A549 treated with CpdA at 1 μM for 4 hours (cell line): Measurements from ENCODE around the gene AKR1C8. TPM values are rescaled to one million over a fixed set of nuclear protein-coding genes. Genes with fewer than 3 reads are reported as not detected.

Experiments
- total RNA-seq: library from RNA; stranded (reverse); fragments of 200-300 nt; extraction: Qiagen RNA extraction; gene quantifications from 5 replicates; pipeline ENCODE4 v1.2.3, GENCODE V29; 2022; ENCODE audit warnings: low read depth

The AKR1C8 gene
- 0.19 to 0.31 TPM in 2 of 5 replicates, not detected in the others for total RNA-seq

DNA sequence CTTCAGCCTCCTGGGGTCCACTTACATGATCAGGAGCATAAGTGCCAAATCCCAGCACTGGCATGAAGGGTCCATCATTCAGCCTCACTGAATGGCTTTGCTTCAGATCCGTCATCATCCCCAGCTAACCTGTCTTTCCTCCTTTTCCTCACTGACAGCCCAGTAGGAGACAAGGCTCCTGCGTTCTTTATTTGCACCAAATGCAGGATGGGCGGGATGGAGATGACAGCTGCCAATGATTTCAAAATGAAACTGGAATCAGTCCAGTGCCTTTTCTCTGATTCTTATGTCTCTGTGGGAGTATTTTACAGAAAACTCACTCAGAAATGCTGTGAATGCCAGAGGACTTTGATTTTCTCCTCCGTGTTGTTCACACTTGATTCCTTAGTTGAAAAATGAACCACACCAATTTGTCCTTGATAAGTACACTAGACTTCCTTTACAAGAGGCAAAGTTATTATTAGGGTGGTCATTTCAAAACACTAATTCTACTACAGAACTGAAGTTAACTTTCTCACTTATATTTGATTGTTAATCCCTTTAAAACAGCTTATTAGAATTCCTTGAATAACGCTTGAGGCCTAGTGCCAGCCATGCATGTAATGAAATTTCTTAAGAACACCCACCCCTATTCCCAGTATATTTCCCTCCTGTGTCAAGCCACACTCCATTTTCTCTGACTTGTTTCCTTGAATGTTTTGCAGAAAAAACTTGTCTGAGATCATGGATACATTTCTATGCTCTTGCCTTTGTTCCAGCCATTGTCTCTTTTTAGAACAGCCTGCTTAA, at the start of gene AKR1C8:
Gene AKR1C8 (minus strand): TSS at position 164 of the 789 bp plus-strand sequence. CDS start 46 bp downstream, at position 118.

DNA sequence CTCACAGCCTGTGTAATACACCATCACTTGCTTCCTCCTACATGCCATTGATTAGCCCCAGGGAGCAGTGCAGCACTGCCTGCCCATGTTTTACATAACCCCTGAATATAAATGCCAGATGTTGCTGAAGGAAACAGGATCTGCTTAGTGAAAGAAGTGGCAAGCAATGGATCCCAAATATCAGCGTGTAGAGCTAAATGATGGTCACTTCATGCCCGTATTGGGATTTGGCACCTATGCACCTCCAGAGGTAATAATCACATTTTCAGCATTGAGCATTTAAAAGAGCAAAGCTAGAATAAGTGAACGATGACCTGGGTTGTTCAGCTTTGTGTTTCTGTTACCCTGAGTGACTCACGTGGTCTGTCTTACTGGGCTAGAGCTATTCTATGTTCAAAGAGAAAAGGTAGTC, 11.8 kb upstream of the AKR1C8 start, which contains the start of gene AKR1C4:
Gene AKR1C4 (plus strand): TSS at position 136 of the 412 bp plus-strand sequence. CDS start 31 bp downstream, at position 167.

Other genes starting within 250 kb of the AKR1C8 start
- gene AKR1C1, start 221.7 kb downstream of the AKR1C8 start, total RNA-seq: 467 to 623 TPM (median 597 TPM) in 5 replicates
- gene AKR1C2, start 181.3 kb downstream of the AKR1C8 start, total RNA-seq: 3,008 to 3,788 TPM (median 3,160 TPM) in 5 replicates
- gene AKR1C3, start 90.7 kb downstream of the AKR1C8 start, total RNA-seq: 1,177 to 1,248 TPM (median 1,201 TPM) in 5 replicates
- gene AKR1C4, start 11.7 kb upstream of the AKR1C8 start, total RNA-seq: 0.26 to 0.42 TPM (median 0.37 TPM) in 5 replicates
- not detected in 5 replicates for gene UCN3, start 179.8 kb upstream of the AKR1C8 start, total RNA-seq
- gene TUBAL3, start 219.7 kb upstream of the AKR1C8 start, total RNA-seq: 0.24 to 0.49 TPM (median 0.31 TPM) in 5 replicates
- 72.1 to 99.4 TPM (median 86.8 TPM) in 5 replicates for gene NET1, start 227.4 kb upstream of the AKR1C8 start, total RNA-seq